IMR-90 (cell line): Measurements from ENCODE around the gene C10orf105. TPM values are rescaled to one million over a fixed set of nuclear protein-coding genes. Genes with fewer than 3 reads are reported as not detected.

ENCODE experiments used
- ATAC-seq: fragments of 200-7000 bp; cut with Tn5 transposase; 2 replicates; pipeline ENCODE4 v1.9.1; 2020; ENCODE audit warnings: low read depth, mild to moderate bottlenecking, moderate library complexity
- Bru-seq: library from RNA; stranded (reverse); fragments of 400-500 nt; gene quantifications from one replicate; lab custom pipeline; 2021; lab: Mats Ljungman, UMichigan
- BruChase-seq, 2 experiments: library from RNA; stranded (reverse); fragments of 400-500 nt; gene quantifications; one replicate each; lab custom pipeline; 2021; lab: Mats Ljungman, UMichigan
- BruUV-seq: library from RNA; stranded (reverse); fragments of 400-500 nt; replicated peaks from 2 replicates; lab custom pipeline; 2021; lab: Mats Ljungman, UMichigan
- CTCF ChIA-PET: fragments of 300-600 bp; formaldehyde crosslinking; extraction: SDS; loops from one replicate; lab custom pipeline; 2021; ENCODE audit warnings: antibody characterized with exemption; lab: Yijun Ruan, JAX
- POLR2A ChIA-PET: fragments of 300-600 bp; sonication (Branson Sonifier 250); formaldehyde crosslinking; loops from one replicate; lab custom pipeline; 2022; ENCODE audit warnings: antibody characterized with exemption; ENCODE audit not compliant: unreplicated experiment; lab: Charles Lee
- DNase-seq: peaks from one replicate; pipeline ENCODE4 v3.0.0; 2013
- H2AFZ ChIP-seq: replicated peaks from 2 replicates; pipeline ENCODE3; 2013; ENCODE audit warnings: low read length, mild to moderate bottlenecking; ENCODE audit not compliant: poor library complexity
- H2AK5ac ChIP-seq: 2 replicates; pipeline ENCODE4 v1.6.1; 2013; ENCODE audit warnings: low read depth, low read length, inconsistent platforms
- H2AK9ac ChIP-seq: replicated peaks from 2 replicates; pipeline ENCODE3; 2013; ENCODE audit warnings: mild to moderate bottlenecking, low read depth, low read length, moderate library complexity; ENCODE audit not compliant: poor library complexity
- H2BK120ac ChIP-seq: 2 replicates; pipeline ENCODE4 v1.6.1; 2013; ENCODE audit warnings: low read depth, low read length, inconsistent platforms
- H2BK15ac ChIP-seq: 3 replicates; pipeline ENCODE4 v1.6.1; 2013; ENCODE audit warnings: low read depth, low read length, inconsistent platforms
- H2BK20ac ChIP-seq: 2 replicates; pipeline ENCODE4 v1.6.1; 2013; ENCODE audit warnings: low read depth, mild to moderate bottlenecking, inconsistent platforms, low read length, moderate library complexity
- H2BK5ac ChIP-seq: 2 replicates; pipeline ENCODE4 v1.6.1; 2013; ENCODE audit warnings: mild to moderate bottlenecking, low read depth, low read length, inconsistent platforms; ENCODE audit not compliant: poor library complexity, severe bottlenecking
- H3K14ac ChIP-seq: replicated peaks from 2 replicates; pipeline ENCODE4 v1.6.1; 2013; ENCODE audit warnings: low read depth, low read length, inconsistent platforms
- H3K18ac ChIP-seq: 2 replicates; pipeline ENCODE4 v1.6.1; 2013; ENCODE audit warnings: low read depth, low read length, control low read depth
- H3K23ac ChIP-seq: 2 replicates; pipeline ENCODE4 v1.6.1; 2013; ENCODE audit warnings: low read depth, low read length, inconsistent platforms
- H3K27ac ChIP-seq: 2 replicates; pipeline ENCODE4 v1.5.1; 2013; ENCODE audit warnings: mild to moderate bottlenecking, control low read depth, low read length; ENCODE audit not compliant: insufficient read depth
- H3K27me3 ChIP-seq: 2 replicates; pipeline ENCODE4 v1.6.1; 2013; ENCODE audit warnings: low read length; ENCODE audit not compliant: control insufficient read depth, insufficient read depth
- H3K36me3 ChIP-seq: 2 replicates; pipeline ENCODE4 v1.6.1; 2013; ENCODE audit warnings: low read length, mixed read lengths; ENCODE audit not compliant: control insufficient read depth, insufficient read depth
- H3K4ac ChIP-seq: 2 replicates; pipeline ENCODE4 v1.6.1; 2013; ENCODE audit warnings: low read depth, low read length, inconsistent platforms
- H3K4me1 ChIP-seq: 2 replicates; pipeline ENCODE4 v1.6.1; 2013; ENCODE audit warnings: low read length, mixed read lengths; ENCODE audit not compliant: control insufficient read depth, insufficient read depth
- H3K4me2 ChIP-seq: 2 replicates; pipeline ENCODE4 v1.6.1; 2013; ENCODE audit warnings: low read depth, mild to moderate bottlenecking, control low read depth, low read length, moderate library complexity
- H3K4me3 ChIP-seq: 2 replicates; pipeline ENCODE4 v1.5.1; 2013; ENCODE audit warnings: low read depth, mild to moderate bottlenecking, control low read depth, low read length, moderate library complexity; ENCODE audit not compliant: insufficient read depth
- H3K56ac ChIP-seq: 2 replicates; pipeline ENCODE4 v1.6.1; 2013; ENCODE audit warnings: low read length, inconsistent platforms; ENCODE audit not compliant: insufficient read depth; ENCODE audit errors: extremely low read depth
- H3K79me1 ChIP-seq, 2 experiments: 2 replicates each; pipeline ENCODE4 v1.6.1; 2013; ENCODE audit warnings: low read length in 2 of 2, inconsistent platforms in 1 of 2, low read depth in 1 of 2
- H3K9ac ChIP-seq: 2 replicates; pipeline ENCODE4 v1.6.1; 2013; ENCODE audit warnings: low read depth, low read length, control low read depth
- H3K9me1 ChIP-seq: 2 replicates; pipeline ENCODE4 v1.6.1; 2013; ENCODE audit warnings: low read length, inconsistent platforms; ENCODE audit not compliant: insufficient read depth
- H3K9me3 ChIP-seq: 2 replicates; pipeline ENCODE4 v1.6.1; 2013; ENCODE audit warnings: low read length; ENCODE audit not compliant: control insufficient read depth, insufficient read depth
- H4K20me1 ChIP-seq: 2 replicates; pipeline ENCODE4 v1.6.1; 2013; ENCODE audit warnings: low read length, inconsistent platforms; ENCODE audit not compliant: insufficient read depth
- H4K5ac ChIP-seq: 2 replicates; pipeline ENCODE4 v1.6.1; 2013; ENCODE audit warnings: mild to moderate bottlenecking, low read depth, low read length, control low read depth
- H4K8ac ChIP-seq, 2 experiments: 2 replicates each; pipeline ENCODE4 v1.6.1; 2013; ENCODE audit warnings: low read depth in 2 of 2, low read length in 2 of 2, control low read depth in 1 of 2, inconsistent platforms in 1 of 2
- H4K91ac ChIP-seq: 2 replicates; pipeline ENCODE4 v1.6.1; 2013; ENCODE audit warnings: low read depth, low read length, inconsistent platforms; ENCODE audit not compliant: insufficient read depth
- CEBPB ChIP-seq: IDR thresholded peaks from 2 replicates; pipeline ENCODE4 v1.6.1; 2012; ENCODE audit warnings: low read depth, low read length, improper control_type of control experiment
- CHD1 ChIP-seq: IDR thresholded peaks from 2 replicates; pipeline ENCODE4 v1.6.1; 2012; ENCODE audit warnings: low read depth, low read length, improper control_type of control experiment
- FOS ChIP-seq: fragments of 150-350 bp; IDR thresholded peaks from 2 replicates; pipeline ENCODE4 v1.6.1; 2016; ENCODE audit warnings: low read depth, low read length
- MAFK ChIP-seq: IDR thresholded peaks from 2 replicates; pipeline ENCODE4 v1.6.1; 2012; ENCODE audit warnings: low read depth, low read length, improper control_type of control experiment
- MAZ ChIP-seq: IDR thresholded peaks from 2 replicates; pipeline ENCODE4 v1.6.1; 2012; ENCODE audit warnings: low read depth, mild to moderate bottlenecking, low read length, improper control_type of control experiment, moderate library complexity, borderline replicate concordance
- NFE2L2 ChIP-seq: fragments of 150-350 bp; IDR thresholded peaks from 2 replicates; pipeline ENCODE4 v1.6.1; 2016; ENCODE audit warnings: low read depth, mild to moderate bottlenecking, low read length
- POLR2A ChIP-seq: IDR thresholded peaks from 2 replicates; pipeline ENCODE4 v1.6.1; 2012; ENCODE audit warnings: mild to moderate bottlenecking, low read depth, low read length
- RCOR1 ChIP-seq: IDR thresholded peaks from 2 replicates; pipeline ENCODE4 v1.6.1; 2012; ENCODE audit warnings: mild to moderate bottlenecking, low read length, improper control_type of control experiment; ENCODE audit not compliant: insufficient replicate concordance
- SMC3 ChIP-seq: fragments of 150-350 bp; IDR thresholded peaks from 2 replicates; pipeline ENCODE4 v1.6.1; 2016; ENCODE audit warnings: low read depth, mild to moderate bottlenecking, antibody characterized with exemption, low read length, moderate library complexity
- WGBS, 2 experiments: methylation state at CpG; one replicate each; pipeline versions ENCODE4 v1.1.5 to v1.1.7; 2013; ENCODE audit warnings: missing lambda C conversion rate in 2 of 2; ENCODE audit not compliant: insufficient read length in 1 of 2; ENCODE audit errors: extremely low coverage in 2 of 2; 5-methylcytosine and 5-hydroxymethylcytosine counted together
- dilution Hi-C: fragments of 300-500 bp; cut with HindIII; formaldehyde crosslinking; loops from one replicate; pipeline ENCODE4 v1.14.3; 2018; ENCODE audit warnings: low sequenced_read_pairs; ENCODE audit not compliant: unreplicated experiment
- in situ Hi-C: fragments of 300-500 bp; cut with MboI; formaldehyde crosslinking; loops from 3 replicates; pipeline ENCODE4 v1.14.3; 2019; ENCODE audit warnings: low sequenced_read_pairs, inconsistent platforms, mixed read lengths
- intact Hi-C: fragments of 100-400 bp; cut with micrococcal nuclease; formaldehyde crosslinking; loops from 2 replicates; pipeline ENCODE4 v1.10.0; 2022
- long read RNA-seq: library from polyadenylated mRNA; unstranded; transcript quantifications from one replicate; pipeline ENCODE4 v2.0.0, GENCODE V29; 2021; ENCODE audit not compliant: unreplicated experiment
- polyA plus RNA-seq, 3 experiments: library from polyadenylated mRNA; depleted of rRNA; stranded (reverse); fragments of >200 nt; gene quantifications; 2 replicates each; pipeline ENCODE4 v1.2.3, GENCODE V29; 2012; ENCODE audit warnings: low replicate concordance in 1 of 3
- total RNA-seq: library from RNA; depleted of rRNA; stranded (reverse); fragments of >200 nt; gene quantifications from 2 replicates; pipeline ENCODE4 v1.2.3, GENCODE V29; 2012; rRNA removed
- TF ChIP-seq, protein P1 (sequence below): fragments of 150-350 bp; IDR thresholded peaks from 2 replicates; pipeline ENCODE4 v1.6.1; 2016; ENCODE audit warnings: low read depth, mild to moderate bottlenecking, low read length, moderate library complexity, borderline replicate concordance
- TF ChIP-seq, protein P2 (sequence below): fragments of 150-350 bp; IDR thresholded peaks from 2 replicates; pipeline ENCODE4 v1.6.1; 2017; ENCODE audit warnings: mild to moderate bottlenecking, antibody characterized with exemption, low read length, low read depth
- TF ChIP-seq, protein P3 (sequence below): conservative IDR thresholded peaks from 2 replicates; pipeline ENCODE4 v1.5.1; 2012; ENCODE audit warnings: mild to moderate bottlenecking, low read depth, low read length, improper control_type of control experiment

C10orf105 gene, protein sequence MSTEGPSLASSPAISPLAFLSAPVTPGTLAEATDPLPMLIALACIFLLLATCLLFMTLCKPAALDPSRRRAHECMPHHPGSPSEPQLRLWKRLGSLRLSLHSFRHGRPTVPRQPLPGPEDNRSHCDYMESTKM
- total RNA-seq, result under 0.01 TPM in 1 of 2 replicates, not detected in the other
- polyA plus RNA-seq (2012; rRNA removed), result not detected in 2 replicates
- not detected in 2 replicates for polyA plus RNA-seq (2012; cell fraction: cytosol; rRNA removed)
- polyA plus RNA-seq (2012; cell fraction: nucleus; rRNA removed; ENCODE audit: low replicate concordance), result not detected in 2 replicates
- Bru-seq, nascent RNA, result not detected
- BruChase-seq, experiment 1, labeled RNA remaining after a 6-hour chase, result percentile 3 among the genes with signal in this experiment
- percentile 4 among the genes with signal in this experiment for BruChase-seq, experiment 2, labeled RNA remaining after a 2-hour chase
- long read RNA-seq, result 0 reads

DNA sequence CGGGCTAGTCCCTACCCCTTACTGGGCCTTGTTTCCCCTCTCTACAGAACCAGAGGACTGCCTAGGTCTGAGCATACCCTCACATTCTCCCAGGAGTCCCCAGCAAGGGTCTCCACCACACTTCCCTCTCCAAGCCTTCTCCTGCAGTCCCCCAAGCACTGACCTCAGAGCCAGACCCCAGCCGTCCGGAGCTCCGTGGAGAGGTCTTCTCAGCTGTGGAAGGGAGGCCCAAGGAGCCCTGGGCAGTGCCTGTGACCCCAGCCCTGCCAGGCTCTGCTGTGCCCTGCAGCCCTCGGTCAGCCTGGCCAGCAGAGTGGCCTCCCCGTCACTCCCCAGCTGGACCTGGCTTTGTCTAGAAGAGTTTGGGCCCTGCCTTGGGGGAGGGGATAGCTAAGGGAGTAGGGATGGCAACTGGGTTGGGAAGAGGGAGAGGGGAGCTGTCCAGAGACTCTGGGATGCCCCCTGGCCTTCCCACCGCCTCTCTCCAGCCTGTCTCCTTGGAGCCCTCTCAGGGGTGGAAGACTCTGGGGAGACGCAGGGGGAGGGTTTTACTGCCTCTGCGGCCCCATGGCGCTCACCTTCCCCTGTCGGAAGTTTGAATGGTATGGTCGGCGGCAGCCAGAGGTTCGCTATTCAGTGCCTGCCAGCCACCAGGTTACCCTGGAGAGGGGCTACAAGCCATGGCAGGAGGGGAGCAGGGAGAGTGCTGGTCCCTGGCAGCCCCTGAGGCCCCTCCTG is at the start of gene C10orf105:
Gene C10orf105, minus strand, starts transcription at position 315 of the 738 bp plus-strand sequence. CDS start 3,441 bp downstream, outside the sequence.
- ChIA-PET POLR2A (no interaction called here), CTCF (interaction anchor here (0.6 to 0.7 kb wide), 3 partner anchors 43 to 91 kb away, joined by 3 to 5 read pairs (median 4); no protein-coding TSS in a partner anchor)
- no peak within 1 kb of the TSS for H2BK20ac ChIP-seq
- no peak within 1 kb of the TSS for H2AFZ ChIP-seq
- intact Hi-C loops (no loop called here), in situ Hi-C loops (no loop called here), dilution Hi-C loops (no loop called here)
- BruUV-seq, result no TSS peak
- 87% methylated on average over 3 of the region's 14 CpGs; no CpG with 5 or more reads in 1 of the 2 experiments for WGBS, 2 experiments
- H2BK120ac ChIP-seq, result no peak within 1 kb of the TSS
- DNase-seq (no peak), ATAC-seq (no peak)
- H3K4me1 ChIP-seq, result peaks cover 10% of the 10 kb centered on the region; the same call in 1 of the 2 replicates
- peaks cover 13% of the 10 kb centered on the region for H3K27me3 ChIP-seq
- no peak within 1 kb of the TSS for H3K4me3 ChIP-seq
- no peak within 1 kb of the TSS for H3K23ac ChIP-seq
- H3K9ac ChIP-seq, result no peak within 1 kb of the TSS
- no peak within 1 kb of the TSS; the same call in 1 of the 2 replicates for H3K18ac ChIP-seq
- no peak within 1 kb of the TSS for H4K5ac ChIP-seq
- no peaks in the 10 kb centered on the region for H3K36me3 ChIP-seq
- H2AK5ac ChIP-seq, result no peak within 1 kb of the TSS
- no peak within 1 kb of the TSS for H3K14ac ChIP-seq
- H3K4ac ChIP-seq, result no peak within 1 kb of the TSS
- H4K91ac ChIP-seq, result no peak within 1 kb of the TSS
- H2AK9ac ChIP-seq, result no peak within 1 kb of the TSS
- H3K56ac ChIP-seq, result no peak within 1 kb of the TSS
- no peak within 1 kb of the TSS for H4K8ac ChIP-seq
- no peaks in the 10 kb centered on the region for H3K79me1 ChIP-seq
- H3K4me2 ChIP-seq, result no peak within 1 kb of the TSS
- no peaks in the 10 kb centered on the region; the same call in 1 of the 2 replicates for H3K9me3 ChIP-seq
- no peak within 1 kb of the TSS for H2BK5ac ChIP-seq
- no peak within 1 kb of the TSS for H2BK15ac ChIP-seq
- H4K20me1 ChIP-seq, result no peaks in the 10 kb centered on the region
- H3K9me1 ChIP-seq, result no peaks in the 10 kb centered on the region
- H3K27ac ChIP-seq, result no peak within 1 kb of the TSS
- TF ChIP-seq, protein P1, sequence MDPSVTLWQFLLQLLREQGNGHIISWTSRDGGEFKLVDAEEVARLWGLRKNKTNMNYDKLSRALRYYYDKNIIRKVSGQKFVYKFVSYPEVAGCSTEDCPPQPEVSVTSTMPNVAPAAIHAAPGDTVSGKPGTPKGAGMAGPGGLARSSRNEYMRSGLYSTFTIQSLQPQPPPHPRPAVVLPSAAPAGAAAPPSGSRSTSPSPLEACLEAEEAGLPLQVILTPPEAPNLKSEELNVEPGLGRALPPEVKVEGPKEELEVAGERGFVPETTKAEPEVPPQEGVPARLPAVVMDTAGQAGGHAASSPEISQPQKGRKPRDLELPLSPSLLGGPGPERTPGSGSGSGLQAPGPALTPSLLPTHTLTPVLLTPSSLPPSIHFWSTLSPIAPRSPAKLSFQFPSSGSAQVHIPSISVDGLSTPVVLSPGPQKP, result no peak
- TF ChIP-seq MAZ (no peak), CEBPB (no peak), CHD1 (no peak), NFE2L2 (no peak), RCOR1 (no peak), FOS (no peak), POLR2A (no peak), MAFK (no peak), SMC3 (no peak)
- TF ChIP-seq, protein P2, sequence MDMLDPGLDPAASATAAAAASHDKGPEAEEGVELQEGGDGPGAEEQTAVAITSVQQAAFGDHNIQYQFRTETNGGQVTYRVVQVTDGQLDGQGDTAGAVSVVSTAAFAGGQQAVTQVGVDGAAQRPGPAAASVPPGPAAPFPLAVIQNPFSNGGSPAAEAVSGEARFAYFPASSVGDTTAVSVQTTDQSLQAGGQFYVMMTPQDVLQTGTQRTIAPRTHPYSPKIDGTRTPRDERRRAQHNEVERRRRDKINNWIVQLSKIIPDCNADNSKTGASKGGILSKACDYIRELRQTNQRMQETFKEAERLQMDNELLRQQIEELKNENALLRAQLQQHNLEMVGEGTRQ, result no peak
- TF ChIP-seq, protein P3, sequence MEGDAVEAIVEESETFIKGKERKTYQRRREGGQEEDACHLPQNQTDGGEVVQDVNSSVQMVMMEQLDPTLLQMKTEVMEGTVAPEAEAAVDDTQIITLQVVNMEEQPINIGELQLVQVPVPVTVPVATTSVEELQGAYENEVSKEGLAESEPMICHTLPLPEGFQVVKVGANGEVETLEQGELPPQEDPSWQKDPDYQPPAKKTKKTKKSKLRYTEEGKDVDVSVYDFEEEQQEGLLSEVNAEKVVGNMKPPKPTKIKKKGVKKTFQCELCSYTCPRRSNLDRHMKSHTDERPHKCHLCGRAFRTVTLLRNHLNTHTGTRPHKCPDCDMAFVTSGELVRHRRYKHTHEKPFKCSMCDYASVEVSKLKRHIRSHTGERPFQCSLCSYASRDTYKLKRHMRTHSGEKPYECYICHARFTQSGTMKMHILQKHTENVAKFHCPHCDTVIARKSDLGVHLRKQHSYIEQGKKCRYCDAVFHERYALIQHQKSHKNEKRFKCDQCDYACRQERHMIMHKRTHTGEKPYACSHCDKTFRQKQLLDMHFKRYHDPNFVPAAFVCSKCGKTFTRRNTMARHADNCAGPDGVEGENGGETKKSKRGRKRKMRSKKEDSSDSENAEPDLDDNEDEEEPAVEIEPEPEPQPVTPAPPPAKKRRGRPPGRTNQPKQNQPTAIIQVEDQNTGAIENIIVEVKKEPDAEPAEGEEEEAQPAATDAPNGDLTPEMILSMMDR, result no peak
